Tibial artery (tissue), 4 donors: ENCODE data around the gene C1QTNF12.
A peak's percentile ranks its signal among the peaks of the same experiment; 100 is the strongest.

ENCODE experiments used
- DNase-seq, 2 donors: peaks; one replicate each; pipeline ENCODE4 v3.0.0-alpha.2; 2019
- H3K27ac ChIP-seq, 2 donors: fragments of 200-600 bp; sonication (generic) in 1 of 2; 1 replicate in 1 of 2; 2 replicates in 1 of 2; pipeline ENCODE4 v1.5.1; 2018 to 2019; ENCODE audit warnings: mild to moderate bottlenecking in 1 of 2
- H3K27me3 ChIP-seq, 2 donors: fragments of 200-600 bp; sonication (generic) in 1 of 2; one replicate each; pipeline versions ENCODE4 v1.5.1 to v1.6.0; 2016 to 2019
- H3K36me3 ChIP-seq, 3 donors: fragments of 200-600 bp; sonication (generic) in 2 of 3; one replicate each; pipeline ENCODE4 v1.5.1; 2016 to 2019; ENCODE audit warnings: mild to moderate bottlenecking in 2 of 3
- H3K4me1 ChIP-seq, 4 donors: fragments of 200-600 bp; sonication (generic) in 2 of 4; 1 replicate in 3 of 4; 2 replicates in 1 of 4; pipeline ENCODE4 v1.5.1; 2016 to 2019
- H3K4me3 ChIP-seq, 2 donors: fragments of 200-600 bp; sonication (generic) in 1 of 2; 1 replicate in 1 of 2; 2 replicates in 1 of 2; pipeline ENCODE4 v1.5.1; 2018 to 2019; ENCODE audit warnings: mild to moderate bottlenecking in 2 of 2
- H3K9me3 ChIP-seq, 3 donors: fragments of 200-600 bp; sonication (generic) in 1 of 3; one replicate each; pipeline ENCODE4 v1.5.1; 2016 to 2019
- CTCF ChIP-seq, 2 experiments: fragments of 200-600 bp in 1 of 2; fragments of 450-650 bp in 1 of 2; IDR thresholded peaks; one replicate each; pipeline ENCODE4 v1.5.1; 2017 to 2019; ENCODE audit warnings: antibody characterized with exemption in 2 of 2, mild to moderate bottlenecking in 1 of 2, moderate library complexity in 1 of 2
- intact Hi-C: fragments of 100-400 bp; cut with DNase I; formaldehyde crosslinking; loops from one replicate; pipeline ENCODE4 v1.15.0; 2023; ENCODE audit warnings: low total_unique reads

The C1QTNF12 gene

GRCh38 chr1:1284221-1285101, 37.9 kb upstream of the C1QTNF12 start:
- Histone ChIP-seq H3K9me3 (no peaks in the 10 kb centered on the region), H3K27ac (no peak overlapping the region), H3K4me3 (no peak overlapping the region), H3K27me3 (peaks cover 0 to 42% of the 10 kb centered on the region in 2 donors), H3K36me3 (no peaks in the 10 kb centered on the region), H3K4me1 (peaks cover 0 to 13% (median 0%) of the 10 kb centered on the region in 4 donors)
- TF ChIP-seq CTCF (IDR thresholded peaks at IDR 0.05) = no peak
- intact Hi-C loops = no loop called here
- no peak for DNase-seq

- H3K36me3 ChIP-seq = no peaks in the 10 kb centered on the region
- H3K4me3 ChIP-seq = no peak overlapping the region
- H3K4me1 ChIP-seq = peaks cover 0 to 13% (median 0%) of the 10 kb centered on the region in 4 donors
- no peak for TF ChIP-seq CTCF (IDR thresholded peaks at IDR 0.05)
- intact Hi-C loops = no loop called here
- no peaks in the 10 kb centered on the region for H3K9me3 ChIP-seq
- H3K27me3 ChIP-seq = peaks cover 0 to 42% of the 10 kb centered on the region in 2 donors
- DNase-seq = no peak
- H3K27ac ChIP-seq = no peak overlapping the region
Measured at GRCh38 chr1:1283821-1284220, 37.3 kb upstream of the C1QTNF12 start.

- no peak overlapping the region for H3K27ac ChIP-seq
- intact Hi-C loops = no loop called here
- H3K27me3 ChIP-seq = peaks cover 0 to 42% of the 10 kb centered on the region in 2 donors
- H3K4me1 ChIP-seq = peaks cover 0 to 13% (median 0%) of the 10 kb centered on the region in 4 donors
- H3K4me3 ChIP-seq = no peak overlapping the region
- TF ChIP-seq CTCF (IDR thresholded peaks at IDR 0.05) = no peak
- no peaks in the 10 kb centered on the region for H3K36me3 ChIP-seq
- no peak for DNase-seq
- no peaks in the 10 kb centered on the region for H3K9me3 ChIP-seq
Measured at GRCh38 chr1:1282998-1283397, 36.5 kb upstream of the C1QTNF12 start.

- no peak for DNase-seq
- H3K9me3 ChIP-seq = no peaks in the 10 kb centered on the region
- H3K4me1 ChIP-seq = peaks cover 0 to 13% (median 0%) of the 10 kb centered on the region in 4 donors
- TF ChIP-seq CTCF (IDR thresholded peaks at IDR 0.05) = no peak
- no peak overlapping the region for H3K4me3 ChIP-seq
- intact Hi-C loops = no loop called here
- H3K27me3 ChIP-seq = peaks cover 0 to 29% of the 10 kb centered on the region in 2 donors
- H3K36me3 ChIP-seq = no peaks in the 10 kb centered on the region
- H3K27ac ChIP-seq = no peak overlapping the region
Measured at GRCh38 chr1:1281533-1282321, 35.2 kb upstream of the C1QTNF12 start.

- no peaks in the 10 kb centered on the region for H3K9me3 ChIP-seq
- DNase-seq = peak in 1 of 2 donors; percentile 59
- H3K4me3 ChIP-seq = no peak overlapping the region
- H3K4me1 ChIP-seq = peaks cover 0 to 13% (median 0%) of the 10 kb centered on the region in 4 donors
- no peak overlapping the region for H3K27ac ChIP-seq
- H3K27me3 ChIP-seq = peaks cover 0 to 21% of the 10 kb centered on the region in 2 donors
- no peaks in the 10 kb centered on the region for H3K36me3 ChIP-seq
- TF ChIP-seq CTCF (IDR thresholded peaks at IDR 0.05) = no peak
- intact Hi-C loops = no loop called here
Measured at GRCh38 chr1:1280782-1281481, 34.4 kb upstream of the C1QTNF12 start.
